Activated CD8-positive, alpha-beta T cell treated with anti-CD3 and anti-CD28 coated beads for 36 hours (primary cell): ENCODE measurements around the gene RPL35. TPM values are rescaled to one million over a fixed set of nuclear protein-coding genes. Genes with fewer than 3 reads are reported as not detected.

Source experiments
- ATAC-seq: fragments of 200-7000 bp; cut with Tn5 transposase; one replicate; pipeline ENCODE4 v1.10.0; 2021; ENCODE audit warnings: mild to moderate bottlenecking, moderate library complexity
- CTCF ChIA-PET: fragments of 350-600 bp; sonication (Branson Sonifier 250); formaldehyde crosslinking; loops from one replicate; lab custom pipeline; 2021; ENCODE audit warnings: antibody characterized with exemption; lab: Charles Lee
- POLR2A ChIA-PET: fragments of 350-600 bp; sonication (Branson Sonifier 250); formaldehyde crosslinking; loops from one replicate; lab custom pipeline; 2021; ENCODE audit warnings: antibody characterized with exemption; lab: Charles Lee
- DNase-seq: peaks from one replicate; pipeline ENCODE4 v3.0.0-alpha.2; 2020
- H3K27ac Mint-ChIP-seq: one replicate; pipeline ENCODE4 v1.8.0; 2021; ENCODE audit warnings: mild to moderate bottlenecking, mixed read lengths
- H3K27me3 Mint-ChIP-seq: one replicate; pipeline ENCODE4 v1.8.0; 2021; ENCODE audit warnings: mixed read lengths
- H3K36me3 Mint-ChIP-seq: one replicate; pipeline ENCODE4 v1.8.0; 2021; ENCODE audit warnings: low read depth, mixed read lengths
- H3K4me1 Mint-ChIP-seq: one replicate; pipeline ENCODE4 v1.8.0; 2021; ENCODE audit warnings: low read depth, mixed read lengths
- H3K4me3 Mint-ChIP-seq: one replicate; pipeline ENCODE4 v1.8.0; 2021; ENCODE audit warnings: mild to moderate bottlenecking, moderate library complexity, mixed read lengths
- H3K9me3 Mint-ChIP-seq: one replicate; pipeline ENCODE4 v1.8.0; 2021; ENCODE audit warnings: mixed read lengths
- intact Hi-C: fragments of 100-400 bp; cut with micrococcal nuclease; formaldehyde crosslinking; loops from one replicate; pipeline ENCODE4 v1.10.0; 2022
- total RNA-seq, 2 experiments: library from RNA; stranded (reverse); gene quantifications; one replicate each; pipeline ENCODE4 v1.2.3, GENCODE V29; 2021
- TF ChIP-seq, protein P1 (sequence below): fragments of 200-600 bp; IDR thresholded peaks from one replicate; pipeline ENCODE4 v1.8.0; 2022; ENCODE audit warnings: antibody characterized with exemption, mild to moderate bottlenecking

Gene RPL35
- total RNA-seq, 2 experiments from 2014 or later = 2,301 to 2,341 TPM

DNA sequence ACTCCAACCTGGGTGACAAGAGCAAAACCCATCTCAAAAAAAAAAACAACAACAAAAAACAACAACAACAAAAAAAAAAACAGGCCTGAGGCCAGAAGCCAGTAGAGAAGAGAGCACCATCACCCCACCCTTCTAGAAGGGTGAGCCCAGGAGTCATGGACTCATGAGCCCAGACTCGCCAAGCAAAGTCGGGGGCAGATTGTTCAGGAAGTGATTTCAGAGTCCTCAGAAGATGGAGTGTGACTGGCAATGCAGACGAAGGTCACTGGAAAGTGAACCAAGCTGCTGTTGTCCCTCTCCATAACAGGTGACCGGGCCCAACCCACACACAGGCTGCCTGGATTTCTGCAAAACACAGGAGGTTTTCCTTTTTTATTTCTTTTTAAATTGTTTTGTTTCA, 17.5 kb downstream of the RPL35 start:
- Mint-ChIP-seq H3K27me3 (peaks cover 14% of the 10 kb centered on the region), H3K9me3 (no peaks in the 10 kb centered on the region), H3K4me1 (no peaks in the 10 kb centered on the region), H3K4me3 (no peak overlapping the region), H3K27ac (no peak overlapping the region), H3K36me3 (no peaks in the 10 kb centered on the region)
- ATAC-seq (no peak), DNase-seq (no peak)
- intact Hi-C loops = no loop called here
- TF ChIP-seq, protein P1, sequence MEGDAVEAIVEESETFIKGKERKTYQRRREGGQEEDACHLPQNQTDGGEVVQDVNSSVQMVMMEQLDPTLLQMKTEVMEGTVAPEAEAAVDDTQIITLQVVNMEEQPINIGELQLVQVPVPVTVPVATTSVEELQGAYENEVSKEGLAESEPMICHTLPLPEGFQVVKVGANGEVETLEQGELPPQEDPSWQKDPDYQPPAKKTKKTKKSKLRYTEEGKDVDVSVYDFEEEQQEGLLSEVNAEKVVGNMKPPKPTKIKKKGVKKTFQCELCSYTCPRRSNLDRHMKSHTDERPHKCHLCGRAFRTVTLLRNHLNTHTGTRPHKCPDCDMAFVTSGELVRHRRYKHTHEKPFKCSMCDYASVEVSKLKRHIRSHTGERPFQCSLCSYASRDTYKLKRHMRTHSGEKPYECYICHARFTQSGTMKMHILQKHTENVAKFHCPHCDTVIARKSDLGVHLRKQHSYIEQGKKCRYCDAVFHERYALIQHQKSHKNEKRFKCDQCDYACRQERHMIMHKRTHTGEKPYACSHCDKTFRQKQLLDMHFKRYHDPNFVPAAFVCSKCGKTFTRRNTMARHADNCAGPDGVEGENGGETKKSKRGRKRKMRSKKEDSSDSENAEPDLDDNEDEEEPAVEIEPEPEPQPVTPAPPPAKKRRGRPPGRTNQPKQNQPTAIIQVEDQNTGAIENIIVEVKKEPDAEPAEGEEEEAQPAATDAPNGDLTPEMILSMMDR = no peak
- CTCF ChIA-PET = interaction anchor here (8.0 kb wide), 1 partner anchor 9 kb away, joined by 57 read pairs; the partner anchor contains the start of gene WDR38
- POLR2A ChIA-PET = no interaction called here

DNA sequence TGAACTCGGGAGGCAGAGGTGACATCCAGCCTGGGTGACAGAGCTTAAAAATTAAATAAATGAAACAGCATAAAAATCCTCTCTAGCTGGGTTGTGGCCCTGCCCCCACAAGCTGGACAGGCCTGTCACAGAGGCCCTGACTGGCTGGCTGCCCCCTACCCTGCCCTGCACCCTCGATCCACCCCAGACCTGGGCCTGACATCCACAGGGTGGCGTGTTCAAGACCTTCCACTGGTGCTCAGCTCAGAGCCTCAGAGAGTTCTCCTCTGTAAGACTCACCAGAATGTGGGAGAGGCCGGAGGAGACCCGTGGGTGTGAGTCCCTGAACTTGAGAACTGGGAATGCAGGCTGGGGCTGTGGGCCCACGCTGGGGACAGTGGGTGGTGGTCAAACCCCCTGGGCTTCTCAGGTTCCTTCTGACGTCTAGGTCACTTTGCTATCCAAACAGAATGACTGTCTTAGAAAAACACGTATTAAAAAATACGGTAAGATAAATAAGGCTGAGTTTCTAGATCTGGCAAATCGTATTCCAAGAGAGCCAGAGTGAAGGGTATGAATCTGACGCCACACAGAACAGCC, 18.2 kb downstream of the RPL35 start:
- ChIA-PET POLR2A (no interaction called here), CTCF (interaction anchor here (8.0 kb wide), 1 partner anchor 10 kb away, joined by 57 read pairs; the partner anchor contains the start of gene WDR38)

DNA sequence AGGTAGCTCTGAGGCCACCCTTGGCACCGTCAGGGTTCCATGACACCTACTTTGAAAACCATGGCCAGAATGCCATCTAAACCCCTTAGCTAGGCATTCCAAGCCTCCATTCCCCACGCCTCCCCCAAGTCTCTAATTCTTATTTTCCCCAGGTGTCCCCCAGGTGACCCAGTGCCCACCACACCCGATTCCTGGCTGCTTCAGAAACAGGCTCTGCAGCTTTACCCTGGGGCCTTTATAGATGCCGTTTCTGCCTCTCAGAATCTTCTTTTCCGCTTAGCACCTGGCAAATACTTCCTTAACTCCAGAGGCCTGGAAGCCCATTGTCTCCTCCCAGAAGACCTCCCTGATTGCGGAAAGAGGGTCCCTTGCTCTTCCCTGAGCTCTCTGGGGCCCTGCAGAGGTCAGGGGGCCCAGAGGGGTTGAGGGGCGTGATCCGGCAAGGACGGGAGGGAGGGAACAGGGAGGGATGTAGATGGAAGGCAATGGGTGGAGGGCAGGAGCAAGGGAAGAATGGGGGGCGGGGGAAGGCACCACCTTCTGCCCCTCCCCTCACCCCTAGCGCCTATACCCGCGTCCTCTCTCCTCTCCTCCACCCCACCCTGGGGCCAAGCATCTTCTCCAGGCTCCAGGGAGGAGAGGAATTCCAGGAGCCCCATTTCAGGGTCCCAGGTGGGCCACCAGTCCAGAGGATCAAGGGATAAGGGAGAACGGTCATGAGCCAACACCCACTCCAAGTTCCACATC, 20.5 kb downstream of the RPL35 start:
- H3K27ac Mint-ChIP-seq = no peak overlapping the region
- H3K4me1 Mint-ChIP-seq = no peaks in the 10 kb centered on the region
- POLR2A ChIA-PET = interaction anchor here (1.0 kb wide), 2 partner anchors 9 to 11 kb away, joined by 3 read pairs; no protein-coding TSS in a partner anchor

More for the DNA sequence above, 18.2 kb downstream of the RPL35 start:
- H3K27ac Mint-ChIP-seq = no peak overlapping the region
- intact Hi-C loops = no loop called here
- no peaks in the 10 kb centered on the region for H3K36me3 Mint-ChIP-seq
- H3K9me3 Mint-ChIP-seq = no peaks in the 10 kb centered on the region
- TF ChIP-seq, protein P1 = no peak
- no peak for DNase-seq
- peaks cover 12% of the 10 kb centered on the region for H3K27me3 Mint-ChIP-seq
- no peak for ATAC-seq
- H3K4me3 Mint-ChIP-seq = no peak overlapping the region
- H3K4me1 Mint-ChIP-seq = no peaks in the 10 kb centered on the region

DNA sequence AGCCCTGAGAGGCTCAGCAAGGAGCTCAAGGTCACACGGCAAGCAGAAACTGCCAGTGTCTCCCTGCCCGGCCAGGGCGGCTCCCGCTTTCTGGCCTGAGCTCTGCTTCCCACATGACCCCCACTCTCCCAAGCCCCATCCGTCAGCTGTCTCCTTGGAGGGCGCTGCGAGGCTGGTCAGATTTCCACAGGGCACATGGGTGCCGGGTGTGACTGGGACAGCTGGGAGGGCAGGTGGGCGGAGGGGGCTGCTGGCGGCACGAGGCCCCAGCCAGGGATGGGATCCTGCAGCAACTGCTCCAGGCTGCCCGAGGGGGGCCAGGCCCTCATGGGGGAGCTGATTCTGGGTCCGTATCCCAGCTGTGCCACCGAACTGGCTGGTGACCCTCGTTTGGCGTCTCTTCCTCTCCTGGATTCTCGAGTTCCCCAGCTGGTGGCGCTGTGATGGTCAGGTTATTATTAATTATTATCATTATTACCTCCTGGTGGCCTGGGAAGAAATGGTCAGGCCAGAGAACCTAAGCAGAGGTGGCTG, 21.4 kb downstream of the RPL35 start:
- Mint-ChIP-seq H3K27me3 (peaks cover 15% of the 10 kb centered on the region), H3K36me3 (no peaks in the 10 kb centered on the region), H3K4me3 (no peak overlapping the region), H3K27ac (no peak overlapping the region), H3K9me3 (no peaks in the 10 kb centered on the region), H3K4me1 (no peaks in the 10 kb centered on the region)
- ChIA-PET CTCF (interaction anchor here (0.8 to 8.4 kb wide), 15 partner anchors 9 to 133 kb away, joined by 3 to 66 read pairs (median 4); partner anchors contain the start of genes NR6A1, OLFML2A and WDR38), POLR2A (interaction anchor here (1.0 to 1.5 kb wide), 2 partner anchors 10 to 15 kb away, joined by 3 read pairs; no protein-coding TSS in a partner anchor)
- intact Hi-C loops = no loop called here
- TF ChIP-seq, protein P1 = no peak
- no peak for DNase-seq
- ATAC-seq = no peak

More for the DNA sequence above, 20.5 kb downstream of the RPL35 start:
- H3K4me3 Mint-ChIP-seq = no peak overlapping the region
- H3K9me3 Mint-ChIP-seq = no peaks in the 10 kb centered on the region
- no peaks in the 10 kb centered on the region for H3K36me3 Mint-ChIP-seq
- DNase-seq = no peak
- CTCF ChIA-PET = interaction anchor here (1.0 to 8.4 kb wide), 8 partner anchors 12 to 67 kb away, joined by 4 to 66 read pairs (median 6); partner anchors contain the start of genes NR6A1, OLFML2A and WDR38
- no peak for ATAC-seq
- H3K27me3 Mint-ChIP-seq = peaks cover 15% of the 10 kb centered on the region
- TF ChIP-seq, protein P1 = no peak
- intact Hi-C loops = no loop called here
